IPS DF 6.9 (cell line): Measurements from ENCODE around the gene ITM2B.

ENCODE experiments used
- DNase-seq: peaks from one replicate; pipeline ENCODE4 v3.0.0-alpha.2; 2013; ENCODE audit warnings: low read depth, low spot score
- H3K27ac ChIP-seq: one replicate; pipeline ENCODE4 v1.5.1; 2013; ENCODE audit warnings: low read length, control low read depth
- H3K27me3 ChIP-seq: 2 replicates; pipeline ENCODE4 v1.6.1; 2013; ENCODE audit warnings: mild to moderate bottlenecking, low read length; ENCODE audit not compliant: control insufficient read depth, insufficient read depth
- H3K36me3 ChIP-seq: 2 replicates; pipeline ENCODE4 v1.6.1; 2013; ENCODE audit warnings: low read length; ENCODE audit not compliant: control insufficient read depth, insufficient read depth
- H3K4me1 ChIP-seq: 2 replicates; pipeline ENCODE4 v1.6.1; 2013; ENCODE audit warnings: low read length; ENCODE audit not compliant: control insufficient read depth, insufficient read depth
- H3K4me3 ChIP-seq: 2 replicates; pipeline ENCODE4 v1.5.1; 2013; ENCODE audit warnings: mild to moderate bottlenecking, low read length
- H3K9me3 ChIP-seq: 2 replicates; pipeline ENCODE4 v1.6.1; 2013; ENCODE audit warnings: low read length, inconsistent platforms; ENCODE audit not compliant: control insufficient read depth, insufficient read depth
- WGBS: extraction: QIAGEN DNeasy Blood & Tissue Kit; methylation state at CpG from one replicate; pipeline ENCODE4 v1.1.7; 2013; ENCODE audit warnings: mixed read lengths, missing lambda C conversion rate; ENCODE audit not compliant: insufficient read length, insufficient coverage; 5-methylcytosine and 5-hydroxymethylcytosine counted together

ITM2B gene

GRCh38 chr13:48303359-48304142 is 70.5 kb downstream of the ITM2B start, which contains the start of gene RB1:
Gene RB1, plus strand, starts transcription at chr13:48303751. Its CDS starts 162 bp downstream, at chr13:48303913.
- peak within 1 kb of the TSS; percentile 90 for H3K4me3 ChIP-seq
- peak; percentile 27 for DNase-seq
- WGBS = no CpG with 5 or more reads among the region's 96 CpGs

GRCh38 chr13:48304143-48304876 is 71.3 kb downstream of the ITM2B start:
- Histone ChIP-seq H3K4me3 (peak overlapping the region; percentile 90), H3K4me1 (no peaks in the 10 kb centered on the region), H3K27me3 (no peaks in the 10 kb centered on the region), H3K36me3 (no peaks in the 10 kb centered on the region), H3K9me3 (no peaks in the 10 kb centered on the region), H3K27ac (no peak overlapping the region)
- no CpG with 5 or more reads among the region's 36 CpGs for WGBS
- DNase-seq = no peak

More at GRCh38 chr13:48303359-48304142, 70.5 kb downstream of the ITM2B start, which contains the start of gene RB1:
- Histone ChIP-seq H3K27me3 (no peaks in the 10 kb centered on the region), H3K9me3 (no peaks in the 10 kb centered on the region), H3K4me1 (no peaks in the 10 kb centered on the region), H3K36me3 (no peaks in the 10 kb centered on the region), H3K27ac (no peak within 1 kb of the TSS)

DNA sequence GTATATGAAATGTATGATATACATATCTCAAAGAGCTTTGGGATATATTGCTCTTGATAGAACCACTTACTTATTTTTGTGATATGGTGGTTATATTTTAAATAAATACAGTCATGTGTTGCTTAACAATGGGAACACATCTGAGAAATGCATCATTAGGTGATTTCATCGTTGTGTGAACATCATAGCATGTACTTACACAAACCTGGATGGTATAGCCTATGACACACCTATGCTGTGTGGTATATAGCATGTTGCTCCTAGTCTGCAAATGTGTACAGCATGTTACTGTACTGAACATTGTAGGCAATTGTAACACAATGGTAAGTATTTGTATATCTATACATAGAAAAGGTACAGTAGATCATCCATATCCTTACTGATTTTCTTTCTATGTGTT is 78.2 kb downstream of the ITM2B start:
- WGBS = no CpG with 5 or more reads among the region's 1 CpG

GRCh38 chr13:48315969-48316650 is 83.1 kb downstream of the ITM2B start:
- Histone ChIP-seq H3K27me3 (no peaks in the 10 kb centered on the region), H3K4me3 (no peak overlapping the region), H3K36me3 (peaks cover 2% of the 10 kb centered on the region; the same call in 1 of the 2 replicates), H3K27ac (no peak overlapping the region), H3K4me1 (no peaks in the 10 kb centered on the region), H3K9me3 (no peaks in the 10 kb centered on the region)
- DNase-seq = no peak
- no CpG with 5 or more reads among the region's 17 CpGs for WGBS

More for the DNA sequence above, 78.2 kb downstream of the ITM2B start:
- no peaks in the 10 kb centered on the region for H3K27me3 ChIP-seq
- H3K36me3 ChIP-seq = no peaks in the 10 kb centered on the region
- H3K27ac ChIP-seq = no peak overlapping the region
- no peak for DNase-seq
- H3K4me3 ChIP-seq = no peak overlapping the region
- H3K4me1 ChIP-seq = no peaks in the 10 kb centered on the region
- H3K9me3 ChIP-seq = no peaks in the 10 kb centered on the region

DNA sequence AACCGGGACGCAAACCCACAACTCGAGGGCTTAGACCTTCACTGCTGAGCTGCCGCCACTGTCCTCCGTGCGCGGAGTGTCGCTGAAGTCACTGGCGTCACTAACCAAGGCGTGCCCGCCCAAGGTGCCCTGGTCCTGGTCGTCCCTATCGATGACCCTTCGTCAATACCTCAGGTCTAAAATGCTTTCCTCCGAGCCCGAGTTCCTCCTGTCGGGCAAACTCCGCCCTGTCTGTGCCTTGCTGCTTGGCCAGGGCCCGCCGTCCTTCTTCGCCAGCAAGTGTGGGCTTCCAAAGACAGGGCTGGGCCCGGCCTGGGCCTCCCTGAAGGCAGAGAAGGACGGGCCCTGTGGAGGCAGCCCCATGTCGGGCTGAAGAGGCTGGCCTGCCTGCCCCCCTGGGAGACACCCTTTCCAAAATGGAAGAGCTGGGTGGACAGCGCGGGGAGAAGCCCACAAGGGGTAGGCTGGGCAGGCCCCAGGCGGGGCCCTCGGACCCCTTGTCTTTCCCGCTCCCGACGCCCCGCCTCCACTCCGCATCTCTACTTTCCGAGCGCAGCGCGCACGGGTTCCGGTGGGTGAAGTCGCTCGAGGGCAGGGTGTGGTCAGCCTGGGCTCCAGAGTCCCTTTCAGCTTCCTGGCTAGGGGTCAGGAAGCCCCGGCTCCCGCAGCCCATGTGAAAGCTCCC is 84.0 kb downstream of the ITM2B start:
- Histone ChIP-seq H3K4me3 (no peak overlapping the region), H3K27ac (no peak overlapping the region), H3K27me3 (no peaks in the 10 kb centered on the region), H3K36me3 (peaks cover 2% of the 10 kb centered on the region; the same call in 1 of the 2 replicates), H3K4me1 (no peaks in the 10 kb centered on the region), H3K9me3 (no peaks in the 10 kb centered on the region)
- DNase-seq = no peak
- WGBS = no CpG with 5 or more reads among the region's 43 CpGs

DNA sequence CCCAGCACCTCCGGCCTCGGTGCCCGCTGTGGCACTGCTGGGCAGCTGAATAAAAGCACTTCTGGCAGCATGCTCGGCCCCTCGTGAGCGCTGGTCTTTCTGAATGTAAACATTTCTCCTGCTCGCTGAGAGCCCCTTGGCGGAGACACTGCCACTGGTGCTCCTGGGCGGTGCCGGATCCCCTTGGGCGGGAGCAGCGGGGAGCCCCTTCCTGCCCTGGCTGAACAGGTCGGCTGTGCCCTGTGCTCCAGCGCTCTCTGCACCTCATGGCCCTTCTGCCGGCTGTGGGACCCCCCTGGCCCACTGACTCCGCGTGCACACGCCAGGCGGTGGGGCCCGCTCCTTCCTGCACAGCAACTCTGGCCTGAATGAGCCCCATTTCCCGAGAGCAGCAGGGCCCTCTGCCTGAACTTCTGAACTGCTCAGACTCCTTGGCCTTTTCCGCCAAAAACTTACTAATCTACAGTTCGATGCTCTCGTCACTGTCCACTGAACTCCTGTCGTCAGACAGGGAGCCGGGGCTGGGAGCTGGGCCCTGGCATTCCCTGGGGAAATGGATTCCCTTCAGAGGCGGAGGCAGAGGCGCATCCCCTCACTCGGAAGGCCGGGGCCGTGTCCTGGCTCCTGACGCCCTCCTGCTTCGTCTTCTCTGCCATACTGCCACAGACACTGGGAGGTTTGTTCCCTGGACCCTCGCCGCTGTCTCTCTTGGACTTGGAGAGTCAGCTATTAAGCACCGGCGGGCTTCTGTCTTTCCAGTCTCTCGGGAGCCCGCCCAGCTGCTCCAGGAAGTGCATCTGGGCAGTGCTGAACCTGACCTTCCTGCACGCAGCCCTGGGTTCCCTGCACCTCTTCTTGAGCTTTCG is 84.7 kb downstream of the ITM2B start:
- Histone ChIP-seq H3K27ac (no peak overlapping the region), H3K9me3 (no peaks in the 10 kb centered on the region), H3K4me1 (no peaks in the 10 kb centered on the region), H3K36me3 (peaks cover 2% of the 10 kb centered on the region; the same call in 1 of the 2 replicates), H3K4me3 (no peak overlapping the region), H3K27me3 (no peaks in the 10 kb centered on the region)
- WGBS = no CpG with 5 or more reads among the region's 41 CpGs
- no peak for DNase-seq

DNA sequence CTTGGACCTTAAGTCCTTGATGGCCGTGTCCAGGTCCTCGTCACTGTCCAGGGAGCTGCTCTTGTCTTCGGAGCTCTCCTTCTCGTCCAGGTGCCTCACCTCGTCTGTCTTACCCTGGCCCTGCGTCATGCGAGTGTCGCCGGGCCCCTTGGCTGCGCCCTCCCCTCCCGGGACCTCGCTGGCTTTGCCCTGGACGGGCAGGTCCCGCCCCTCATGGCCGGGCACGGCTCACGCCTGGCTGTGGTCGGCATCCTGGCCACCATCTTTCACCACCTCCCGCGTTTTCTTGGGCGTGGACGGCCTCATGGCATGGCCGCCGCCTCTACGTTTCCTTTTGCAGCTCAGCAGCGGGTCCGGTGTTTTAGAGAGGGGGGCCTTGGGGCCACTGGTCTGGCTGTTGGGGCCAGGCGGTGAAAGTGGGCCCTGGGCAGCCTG is 85.4 kb downstream of the ITM2B start:
- Histone ChIP-seq H3K27me3 (no peaks in the 10 kb centered on the region), H3K9me3 (no peaks in the 10 kb centered on the region), H3K4me3 (no peak overlapping the region), H3K4me1 (no peaks in the 10 kb centered on the region), H3K27ac (no peak overlapping the region), H3K36me3 (peaks cover 2% of the 10 kb centered on the region; the same call in 1 of the 2 replicates)
- no peak for DNase-seq
- WGBS = no CpG with 5 or more reads among the region's 28 CpGs

GRCh38 chr13:48318821-48319511 is 86.0 kb downstream of the ITM2B start:
- WGBS = no CpG with 5 or more reads among the region's 47 CpGs
- Histone ChIP-seq H3K27ac (no peak overlapping the region), H3K9me3 (no peaks in the 10 kb centered on the region), H3K27me3 (no peaks in the 10 kb centered on the region), H3K4me3 (no peak overlapping the region), H3K4me1 (no peaks in the 10 kb centered on the region), H3K36me3 (peaks cover 2% of the 10 kb centered on the region; the same call in 1 of the 2 replicates)
- no peak for DNase-seq
